ENCODE data around the gene NDRG4.

Gene NDRG4

DNA sequence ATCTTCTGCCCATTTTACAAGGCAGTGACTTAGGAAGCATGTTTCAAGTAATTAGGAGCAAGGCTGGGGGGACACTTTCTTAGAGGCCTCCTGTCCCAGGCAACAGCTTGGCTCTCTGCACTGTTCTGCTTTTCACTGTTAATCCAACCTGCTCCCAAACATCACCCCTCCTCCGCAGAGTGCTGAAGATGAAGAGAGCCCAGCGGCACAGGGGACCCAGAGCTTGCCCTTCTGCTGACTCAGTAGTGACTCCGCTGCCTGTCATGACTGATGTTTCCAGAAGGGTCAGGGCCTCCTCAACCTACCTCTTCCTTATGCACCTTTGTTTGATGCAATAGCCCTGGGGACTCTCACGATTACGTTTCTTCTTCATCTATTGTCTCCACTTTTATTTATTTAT is 38.9 kb upstream of the NDRG4 start:
- in situ Hi-C loops (cut with MboI; ENCODE audit: low pct_unique_long_range_greater_than_20kb, low sequenced_read_pairs, unreplicated experiment): no loop called here
- DNase-seq (ENCODE audit: low spot score): no peak
- no peak for TF ChIP-seq CTCF (IDR thresholded peaks at IDR 0.05; ENCODE audit: extremely low read depth, insufficient read depth, missing control alignments)

- no peak for TF ChIP-seq CTCF (IDR thresholded peaks at IDR 0.05; ENCODE audit: extremely low read depth, insufficient read depth, missing control alignments)
- in situ Hi-C loops (cut with MboI; ENCODE audit: low pct_unique_long_range_greater_than_20kb, low sequenced_read_pairs, unreplicated experiment): no loop called here
- no peak for DNase-seq (ENCODE audit: low spot score)
Measured at GRCh38 chr16:58461640-58462039, 38.3 kb upstream of the NDRG4 start.

DNA sequence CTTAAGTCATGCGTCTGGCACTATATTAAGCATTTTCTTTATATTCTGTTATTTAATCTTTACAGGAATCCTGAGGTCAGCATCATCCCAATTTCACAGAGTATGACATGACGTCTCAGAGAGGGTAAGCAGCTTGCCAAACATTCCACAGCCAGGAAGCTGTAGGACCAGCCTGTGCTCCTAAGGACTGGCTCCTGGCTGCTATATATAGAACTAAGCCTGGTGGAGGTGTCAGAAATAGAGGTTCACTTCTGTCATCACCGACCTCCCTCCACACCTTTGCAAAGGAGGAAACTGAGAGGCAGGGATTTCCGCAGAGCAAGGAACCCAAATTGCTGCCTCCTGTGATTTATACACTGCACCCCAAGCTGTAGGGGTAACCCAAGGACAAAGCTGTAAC is 37.9 kb upstream of the NDRG4 start:
- no peak for DNase-seq (ENCODE audit: low spot score)
- in situ Hi-C loops (cut with MboI; ENCODE audit: low pct_unique_long_range_greater_than_20kb, low sequenced_read_pairs, unreplicated experiment): no loop called here
- no peak for TF ChIP-seq CTCF (IDR thresholded peaks at IDR 0.05; ENCODE audit: extremely low read depth, insufficient read depth, missing control alignments)

DNA sequence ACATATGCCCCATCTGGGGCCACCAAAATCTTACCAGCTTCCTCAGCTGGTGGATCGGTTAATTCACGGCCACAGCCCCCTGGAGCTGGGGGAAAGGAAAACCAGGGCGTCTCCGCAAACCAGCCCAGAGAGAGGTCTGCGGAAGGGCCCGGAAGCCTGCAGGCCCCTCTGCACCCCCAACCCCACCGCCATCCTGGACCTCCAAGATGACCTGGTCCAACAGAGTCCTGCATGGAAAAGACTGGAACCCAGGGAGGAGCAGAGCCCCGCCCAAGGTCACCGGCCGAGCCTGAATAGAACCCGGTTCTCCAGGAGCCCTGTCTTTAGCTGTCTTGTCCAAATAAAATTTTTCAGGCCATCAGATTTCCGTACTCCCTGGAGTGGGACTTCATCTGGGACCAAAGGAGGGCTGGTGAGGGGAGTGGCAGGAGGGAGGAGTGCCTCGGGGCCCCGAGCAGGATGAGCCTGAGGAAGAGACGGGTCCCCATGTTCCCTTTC is 37.4 kb upstream of the NDRG4 start:
- TF ChIP-seq CTCF (IDR thresholded peaks at IDR 0.05; ENCODE audit: extremely low read depth, insufficient read depth, missing control alignments): no peak
- no peak for DNase-seq (ENCODE audit: low spot score)
- in situ Hi-C loops (cut with MboI; ENCODE audit: low pct_unique_long_range_greater_than_20kb, low sequenced_read_pairs, unreplicated experiment): no loop called here

DNA sequence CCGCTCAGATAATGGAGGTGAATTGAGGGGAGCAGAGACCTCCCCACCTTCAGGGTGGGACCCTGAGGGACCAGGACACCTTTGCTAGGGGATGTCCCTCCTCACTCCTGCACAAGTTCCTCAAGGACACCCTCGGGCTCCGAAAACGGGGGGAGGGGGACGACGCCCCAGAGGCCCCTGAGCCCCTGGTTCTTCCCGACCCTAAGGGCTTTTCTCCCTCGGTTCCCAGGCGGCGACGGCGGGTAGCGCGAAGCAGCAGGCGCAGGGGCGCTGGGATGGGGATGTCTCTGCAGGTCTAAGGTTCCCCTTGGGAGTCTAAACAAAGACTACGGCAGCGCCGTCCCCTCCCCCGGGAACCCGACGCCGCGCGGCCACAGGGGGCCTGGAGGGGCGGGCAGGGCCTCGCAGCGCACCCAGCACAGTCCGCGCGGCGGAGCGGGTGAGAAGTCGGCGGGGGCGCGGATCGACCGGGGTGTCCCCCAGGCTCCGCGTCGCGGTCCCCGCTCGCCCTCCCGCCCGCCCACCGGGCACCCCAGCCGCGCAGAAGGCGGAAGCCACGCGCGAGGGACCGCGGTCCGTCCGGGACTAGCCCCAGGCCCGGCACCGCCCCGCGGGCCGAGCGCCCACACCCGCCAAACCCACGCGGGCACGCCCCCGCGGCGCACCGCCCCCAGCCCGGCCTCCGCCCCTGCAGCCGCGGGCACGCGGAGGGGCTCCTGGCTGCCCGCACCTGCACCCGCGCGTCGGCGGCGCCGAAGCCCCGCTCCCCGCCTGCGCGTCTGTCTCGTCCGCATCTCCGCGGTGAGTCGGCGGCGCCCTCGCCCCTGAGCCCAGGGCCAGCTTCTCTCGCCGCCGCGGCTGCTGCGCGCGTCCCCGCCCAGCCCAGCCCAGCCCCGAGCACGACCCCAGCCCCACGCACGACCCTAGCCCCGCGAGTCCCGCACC is 36.7 kb upstream of the NDRG4 start:
- in situ Hi-C loops (cut with MboI; ENCODE audit: low pct_unique_long_range_greater_than_20kb, low sequenced_read_pairs, unreplicated experiment): no loop called here
- DNase-seq (ENCODE audit: low spot score): peak; percentile 66
- no peak for TF ChIP-seq CTCF (IDR thresholded peaks at IDR 0.05; ENCODE audit: extremely low read depth, insufficient read depth, missing control alignments)

DNA sequence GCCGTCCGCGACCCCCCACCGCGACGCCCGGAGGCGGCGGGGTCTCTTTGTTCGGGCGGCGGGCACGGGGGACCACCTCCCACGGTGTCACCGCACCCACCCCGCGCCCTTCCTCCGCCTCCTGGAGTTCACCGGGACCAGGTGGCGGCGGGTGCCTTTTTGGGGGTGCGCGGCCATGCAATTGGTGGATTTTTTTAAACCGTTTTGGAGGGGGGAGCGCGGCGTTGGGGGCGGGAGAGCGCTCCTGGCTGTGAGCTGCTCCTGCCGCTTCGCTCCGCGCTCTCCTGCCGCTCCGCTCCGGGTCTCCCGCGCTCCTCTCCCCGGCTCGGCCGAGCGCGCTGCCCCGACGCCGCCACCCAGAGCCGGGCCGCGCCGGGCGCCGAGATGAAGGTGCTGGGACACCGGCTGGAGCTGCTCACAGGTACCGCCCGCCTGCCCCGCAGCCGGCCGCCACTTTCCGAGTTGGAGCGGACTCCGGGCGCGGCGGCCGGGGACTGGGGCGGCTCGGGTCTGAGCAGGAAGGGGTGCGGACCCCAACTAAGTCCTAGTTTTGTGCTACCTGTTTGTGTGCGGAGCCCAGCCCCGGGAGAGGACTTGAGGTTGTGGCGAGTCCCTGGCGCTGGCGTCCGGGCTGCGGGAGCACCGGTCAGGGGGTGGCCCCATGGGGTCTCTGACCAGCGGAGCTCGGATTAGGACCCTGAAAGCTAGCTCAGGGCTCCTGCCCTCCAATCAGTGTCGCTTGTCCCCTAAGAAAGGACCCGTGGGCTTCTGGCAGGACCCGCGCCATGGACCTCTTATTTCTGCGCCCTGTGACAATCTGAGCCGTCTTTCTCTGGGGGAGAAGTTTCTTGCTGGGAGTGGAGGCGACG is 35.7 kb upstream of the NDRG4 start:
- in situ Hi-C loops (cut with MboI; ENCODE audit: low pct_unique_long_range_greater_than_20kb, low sequenced_read_pairs, unreplicated experiment): no loop called here
- peak; percentile 53 for DNase-seq (ENCODE audit: low spot score)
- TF ChIP-seq CTCF (IDR thresholded peaks at IDR 0.05; ENCODE audit: extremely low read depth, insufficient read depth, missing control alignments): no peak

Measured in GM13977 (cell line).